GM12878 (cell line): ENCODE results near the gene IL19. TPM values are rescaled to one million over a fixed set of nuclear protein-coding genes. Genes with fewer than 3 reads are reported as not detected.

ENCODE experiments used
- ATAC-seq: fragments of 200-7000 bp; cut with Tn5 transposase; 3 replicates; pipeline ENCODE4 v1.9.1; 2020; ENCODE audit warnings: mild to moderate bottlenecking, moderate library complexity
- BruUV-seq: library from RNA; stranded (reverse); fragments of 400-500 nt; replicated peaks from 2 replicates; lab custom pipeline; 2021; lab: Mats Ljungman, UMichigan
- CTCF ChIA-PET: fragments of 300-600 bp; sonication (Branson Sonifier 250); formaldehyde crosslinking; extraction: SDS; loops from one replicate; lab custom pipeline; 2021; ENCODE audit warnings: inconsistent platforms; lab: Yijun Ruan, JAX
- POLR2A ChIA-PET: fragments of 350-600 bp; formaldehyde crosslinking; extraction: SDS; loops from one replicate; lab custom pipeline; 2021; ENCODE audit warnings: inconsistent platforms; lab: Charles Lee
- RAD21 ChIA-PET: fragments of 300-600 bp; sonication (Branson Sonifier 250); formaldehyde crosslinking; loops from one replicate; lab custom pipeline; 2023; ENCODE audit warnings: antibody characterized with exemption; ENCODE audit not compliant: unreplicated experiment; lab: Charles Lee
- SMC1A ChIA-PET: fragments of 300-600 bp; sonication (Branson Sonifier 250); formaldehyde crosslinking; loops from one replicate; lab custom pipeline; 2023; ENCODE audit not compliant: unreplicated experiment, uncharacterized antibody; lab: Charles Lee
- DNase-seq: peaks from one replicate; pipeline ENCODE4 v3.0.0-alpha.2; 2011; ENCODE audit warnings: low read depth, low spot score
- FAIRE-seq: peaks from 3 replicates; lab custom pipeline; 2011; peaks lifted over from hg19 to GRCh38; lab: Jason Lieb, UNC
- H2AFZ ChIP-seq: 2 replicates; pipeline ENCODE4 v1.6.0; 2011; ENCODE audit warnings: low read depth, low read length, control low read depth; ENCODE audit not compliant: control insufficient read depth
- H3K27ac ChIP-seq: 2 replicates; pipeline ENCODE4 v1.5.1; 2011; ENCODE audit warnings: control low read depth; ENCODE audit not compliant: control insufficient read depth, insufficient read depth
- H3K27me3 ChIP-seq, 2 experiments: replicated peaks in 1 of 2; 2 replicates each; pipeline versions ENCODE4 v1.6.0 to v1.6.1; 2011; ENCODE audit warnings: low read length in 1 of 2; ENCODE audit not compliant: control insufficient read depth in 2 of 2, insufficient read depth in 2 of 2
- H3K36me3 ChIP-seq, 2 experiments: 2 replicates each; pipeline ENCODE4 v1.5.1; 2011; ENCODE audit warnings: low read length in 1 of 2; ENCODE audit not compliant: control insufficient read depth in 2 of 2, insufficient read depth in 2 of 2
- H3K4me1 ChIP-seq: 2 replicates; pipeline ENCODE4 v1.6.1; 2011; ENCODE audit warnings: mild to moderate bottlenecking, low read length, moderate library complexity, mixed read lengths; ENCODE audit not compliant: control insufficient read depth, insufficient read depth
- H3K4me2 ChIP-seq: 2 replicates; pipeline ENCODE4 v1.6.0; 2011; ENCODE audit warnings: control low read depth; ENCODE audit not compliant: control insufficient read depth, insufficient read depth
- H3K4me3 ChIP-seq: fragments of 200-600 bp; sonication (generic); 2 replicates; pipeline ENCODE4 v1.5.1; 2016
- H3K79me2 ChIP-seq: 2 replicates; pipeline ENCODE4 v1.6.0; 2011; ENCODE audit warnings: low read length; ENCODE audit not compliant: control insufficient read depth, insufficient read depth
- H3K9ac ChIP-seq: 2 replicates; pipeline ENCODE4 v1.8.0; 2011; ENCODE audit warnings: low read length, control low read depth, mixed read lengths; ENCODE audit not compliant: control insufficient read depth, insufficient read depth
- H3K9me3 ChIP-seq: replicated peaks from 3 replicates; pipeline ENCODE4 v1.5.1; 2011; ENCODE audit warnings: mild to moderate bottlenecking, low read length; ENCODE audit not compliant: control insufficient read depth, insufficient read depth
- H4K20me1 ChIP-seq: 2 replicates; pipeline ENCODE4 v1.6.0; 2011; ENCODE audit not compliant: control insufficient read depth, insufficient read depth
- ASH2L ChIP-seq: fragments of 300-600, 200-600 bp; sonication (generic); IDR thresholded peaks from 2 replicates; pipeline ENCODE4 v1.6.1; 2017; ENCODE audit warnings: low read depth, mild to moderate bottlenecking, borderline replicate concordance
- ATF7 ChIP-seq: fragments of 450-650 bp; IDR thresholded peaks from 2 replicates; pipeline ENCODE4 v1.6.1; 2016; ENCODE audit warnings: low read depth, mild to moderate bottlenecking
- BMI1 ChIP-seq: fragments of 450-650 bp; IDR thresholded peaks from 2 replicates; pipeline ENCODE4 v1.6.1; 2016; ENCODE audit warnings: mild to moderate bottlenecking, moderate library complexity, borderline replicate concordance
- HCFC1 ChIP-seq: fragments of 150-350 bp; IDR thresholded peaks from 2 replicates; pipeline ENCODE4 v1.6.1; 2014; ENCODE audit warnings: low read length
- HDAC6 ChIP-seq: fragments of 200-600 bp; sonication (generic); IDR thresholded peaks from one replicate; pipeline ENCODE4 v1.8.0; 2017; ENCODE audit warnings: antibody characterized with exemption; ENCODE audit not compliant: unreplicated experiment
- IKZF2 ChIP-seq, 2 experiments: fragments of 450-650 bp; IDR thresholded peaks; 2 replicates each; pipeline ENCODE4 v1.6.1; 2017; ENCODE audit warnings: mild to moderate bottlenecking in 2 of 2, moderate library complexity in 2 of 2
- KLF5 ChIP-seq: fragments of 450-650 bp; IDR thresholded peaks from 2 replicates; pipeline ENCODE4 v1.6.1; 2014; ENCODE audit warnings: mild to moderate bottlenecking; ENCODE audit not compliant: partially characterized antibody
- MLLT1 ChIP-seq: fragments of 450-650 bp; IDR thresholded peaks from 2 replicates; pipeline ENCODE4 v1.6.1; 2016; ENCODE audit warnings: mild to moderate bottlenecking
- NFIC ChIP-seq: IDR thresholded peaks from 2 replicates; pipeline ENCODE4 v1.6.1; 2012; ENCODE audit warnings: low read depth, mild to moderate bottlenecking, inconsistent platforms, low read length, moderate library complexity
- NFXL1 ChIP-seq: fragments of 450-650 bp; IDR thresholded peaks from 2 replicates; pipeline ENCODE4 v1.6.1; 2017; ENCODE audit warnings: antibody characterized with exemption, mild to moderate bottlenecking, borderline replicate concordance
- NRF1 ChIP-seq: conservative IDR thresholded peaks from 2 replicates; pipeline ENCODE4 v1.6.1; 2011; ENCODE audit warnings: mild to moderate bottlenecking, low read depth, low read length, improper control_type of control experiment
- RBBP5 ChIP-seq: fragments of 200-600 bp; sonication (generic); conservative IDR thresholded peaks from 2 replicates; pipeline ENCODE4 v1.6.1; 2016
- RELB ChIP-seq: fragments of 450-650 bp; IDR thresholded peaks from 2 replicates; pipeline ENCODE4 v1.6.1; 2017; ENCODE audit warnings: low read depth, mild to moderate bottlenecking, moderate library complexity
- RUNX3 ChIP-seq: IDR thresholded peaks from 2 replicates; pipeline ENCODE4 v1.6.1; 2012; ENCODE audit warnings: low read length, inconsistent platforms
- ZBED1 ChIP-seq: IDR thresholded peaks from 2 replicates; pipeline ENCODE4 v1.6.1; 2016; ENCODE audit warnings: borderline replicate concordance
- WGBS: methylation state at CpG from one replicate; pipeline ENCODE4 v1.1.6; 2016; ENCODE audit warnings: low lambda C conversion rate; ENCODE audit not compliant: insufficient replicate concordance, insufficient coverage; ENCODE audit errors: missing lambda C conversion rate; 5-methylcytosine and 5-hydroxymethylcytosine counted together
- in situ Hi-C: fragments of 300-500 bp; cut with MboI; formaldehyde crosslinking; loops from 9 replicates; pipeline ENCODE4 v1.14.3; 2018; ENCODE audit warnings: mixed read lengths
- intact Hi-C: fragments of 100-400 bp; cut with micrococcal nuclease; formaldehyde crosslinking; loops from one replicate; pipeline ENCODE4 v1.14.2; 2022; ENCODE audit not compliant: unreplicated experiment
- polyA plus RNA-seq, 11 experiments: library from polyadenylated mRNA; depleted of rRNA in 4 of 11; unstranded in 6 of 11; stranded (reverse) in 5 of 11; fragments of >200 nt; fragmentation: Nextera tagmentation in 4 of 11; fragmentation: Illumina TruSeq in 1 of 11; extraction: Ambion mirVana in 4 of 11; extraction: Trizol in 1 of 11; gene quantifications; 1 replicate in 1 of 11; 2 replicates in 10 of 11; pipeline versions ENCODE4 v1.2.1 to v1.2.3, GENCODE V29; 2011 to 2016; ENCODE audit warnings: inconsistent platforms in 2 of 11, missing spikeins in 2 of 11, low read depth in 1 of 11
- total RNA-seq, 4 experiments: library from RNA; depleted of rRNA in 3 of 4; stranded (reverse); fragments of >200 nt in 3 of 4; fragmentation: Illumina TruSeq in 1 of 4; extraction: Trizol in 1 of 4; gene quantifications; 2 replicates each; pipeline versions ENCODE4 v1.2.1 to v1.2.3, GENCODE V29; 2013 to 2021
- TF ChIP-seq, protein P1 (sequence below): fragments of 450-650 bp; formaldehyde crosslinking; IDR thresholded peaks from 2 replicates; pipeline ENCODE4 v1.4.0; 2020; ENCODE audit warnings: mild to moderate bottlenecking, moderate library complexity

IL19 gene
- total and polyA plus RNA-seq, 10 of the 15 experiments (the other 5 are each of a cell fraction or from before 2014, with no cell fraction given): 0.10 to 0.73 (median 0.28) TPM; not detected in 6

DNA sequence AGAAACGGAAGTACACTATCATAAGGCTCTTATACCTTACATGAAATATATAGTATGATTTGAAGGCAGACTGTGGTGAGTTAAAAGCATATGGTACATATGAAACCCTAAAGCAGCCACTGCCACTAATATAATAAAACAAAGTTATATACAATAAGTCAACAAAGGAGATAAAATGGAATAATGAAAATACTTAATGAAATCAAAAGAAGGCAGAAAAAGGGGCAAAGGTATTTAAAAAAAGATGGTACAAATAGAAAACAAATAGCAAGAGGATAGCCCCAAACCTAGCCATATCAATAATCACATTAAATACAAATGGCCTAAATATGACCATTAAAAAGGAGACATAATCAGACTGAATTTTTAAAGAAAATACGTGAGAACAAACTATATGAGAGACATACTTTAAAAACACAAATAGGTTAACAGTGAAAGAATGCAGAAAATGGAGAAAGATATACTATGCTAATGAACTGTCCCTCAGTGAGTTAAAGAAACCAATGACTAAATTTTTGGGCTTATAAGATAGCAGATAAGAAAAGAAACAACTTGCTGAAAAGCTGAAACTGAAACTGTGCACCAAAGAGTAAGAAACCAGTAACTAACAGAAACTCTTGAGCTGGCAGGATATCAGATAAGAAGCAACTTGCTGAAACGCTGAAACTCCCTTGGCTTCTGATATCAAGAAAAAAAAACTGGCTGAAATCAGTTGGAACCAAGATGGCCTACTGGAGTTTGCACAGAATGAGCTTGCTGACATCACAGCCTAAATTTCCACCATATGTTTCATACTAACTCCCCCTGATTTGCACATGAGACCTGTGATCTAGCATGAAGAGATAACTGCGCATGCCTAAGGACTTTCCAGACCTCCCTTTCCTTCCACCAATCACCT is 46.1 kb downstream of the IL19 start:
- BruUV-seq: no TSS peak
- Histone ChIP-seq H3K4me3 (no peak overlapping the region), H3K36me3 (no peaks in the 10 kb centered on the region), H3K79me2 (no peaks in the 10 kb centered on the region), H4K20me1 (no peaks in the 10 kb centered on the region), H3K27me3 (no peaks in the 10 kb centered on the region), H3K9me3 (peaks cover 11% of the 10 kb centered on the region), H3K9ac (no peak overlapping the region), H2AFZ (peak overlapping the region; percentile 35), H3K4me2 (no peak overlapping the region), H3K4me1 (peaks cover 27% of the 10 kb centered on the region), H3K27ac (peak overlapping the region; percentile 43; the same call in 1 of the 2 replicates)
- 50% methylated on average over 4 of the region's 4 CpGs for WGBS
- ChIA-PET SMC1A (interaction anchor here (0.6 to 3.3 kb wide), 33 partner anchors 9 to 1143 kb away, joined by 3 to 20 read pairs (median 4); no protein-coding TSS in a partner anchor), RAD21 (interaction anchor here (0.8 to 2.7 kb wide), 18 partner anchors 12 to 162 kb away, joined by 3 to 16 read pairs (median 3); partner anchors contain the start of gene IL19), CTCF (interaction anchor here (0.6 to 3.1 kb wide), 29 partner anchors 7 to 683 kb away, joined by 3 to 18 read pairs (median 6); partner anchors contain the start of gene IL20), POLR2A (interaction anchor here (0.6 to 1.4 kb wide), 6 partner anchors 9 to 97 kb away, joined by 3 to 5 read pairs (median 4); no protein-coding TSS in a partner anchor)
- peak; percentile 73 for DNase-seq
- intact Hi-C loops (no loop called here), in situ Hi-C loops (no loop called here)
- ATAC-seq: peak; percentile 90
- FAIRE-seq: peak; percentile 87
- TF ChIP-seq IKZF2 (IDR thresholded peaks at IDR 0.05): peak in 1 of 2 experiments; percentile 12; a peak in 1 of 4 replicates
- no peak for TF ChIP-seq RBBP5
- peak; percentile 35; the same call in 1 of the 2 replicates for TF ChIP-seq MLLT1
- TF ChIP-seq, protein P1, sequence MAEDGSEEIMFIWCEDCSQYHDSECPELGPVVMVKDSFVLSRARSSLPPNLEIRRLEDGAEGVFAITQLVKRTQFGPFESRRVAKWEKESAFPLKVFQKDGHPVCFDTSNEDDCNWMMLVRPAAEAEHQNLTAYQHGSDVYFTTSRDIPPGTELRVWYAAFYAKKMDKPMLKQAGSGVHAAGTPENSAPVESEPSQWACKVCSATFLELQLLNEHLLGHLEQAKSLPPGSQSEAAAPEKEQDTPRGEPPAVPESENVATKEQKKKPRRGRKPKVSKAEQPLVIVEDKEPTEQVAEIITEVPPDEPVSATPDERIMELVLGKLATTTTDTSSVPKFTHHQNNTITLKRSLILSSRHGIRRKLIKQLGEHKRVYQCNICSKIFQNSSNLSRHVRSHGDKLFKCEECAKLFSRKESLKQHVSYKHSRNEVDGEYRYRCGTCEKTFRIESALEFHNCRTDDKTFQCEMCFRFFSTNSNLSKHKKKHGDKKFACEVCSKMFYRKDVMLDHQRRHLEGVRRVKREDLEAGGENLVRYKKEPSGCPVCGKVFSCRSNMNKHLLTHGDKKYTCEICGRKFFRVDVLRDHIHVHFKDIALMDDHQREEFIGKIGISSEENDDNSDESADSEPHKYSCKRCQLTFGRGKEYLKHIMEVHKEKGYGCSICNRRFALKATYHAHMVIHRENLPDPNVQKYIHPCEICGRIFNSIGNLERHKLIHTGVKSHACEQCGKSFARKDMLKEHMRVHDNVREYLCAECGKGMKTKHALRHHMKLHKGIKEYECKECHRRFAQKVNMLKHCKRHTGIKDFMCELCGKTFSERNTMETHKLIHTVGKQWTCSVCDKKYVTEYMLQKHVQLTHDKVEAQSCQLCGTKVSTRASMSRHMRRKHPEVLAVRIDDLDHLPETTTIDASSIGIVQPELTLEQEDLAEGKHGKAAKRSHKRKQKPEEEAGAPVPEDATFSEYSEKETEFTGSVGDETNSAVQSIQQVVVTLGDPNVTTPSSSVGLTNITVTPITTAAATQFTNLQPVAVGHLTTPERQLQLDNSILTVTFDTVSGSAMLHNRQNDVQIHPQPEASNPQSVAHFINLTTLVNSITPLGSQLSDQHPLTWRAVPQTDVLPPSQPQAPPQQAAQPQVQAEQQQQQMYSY (CRISPR knock-in tag): no peak
- no peak for TF ChIP-seq NFXL1
- TF ChIP-seq HDAC6: no peak
- TF ChIP-seq ATF7: peak; percentile 28; the same call in 1 of the 2 replicates
- TF ChIP-seq NRF1: no peak
- TF ChIP-seq RUNX3: peak; percentile 23; the same call in 1 of the 2 replicates
- TF ChIP-seq ASH2L: no peak
- TF ChIP-seq ZBED1: no peak
- no peak for TF ChIP-seq HCFC1
- TF ChIP-seq KLF5: no peak
- TF ChIP-seq RELB: 0 out of 2 replicates have a peak, but pooled peaks have one; percentile 46
- no peak for TF ChIP-seq BMI1
- peak; percentile 41; the same call in 1 of the 2 replicates for TF ChIP-seq NFIC
